DND-41 (cell line): ENCODE data around the gene RUNX1.
A peak's percentile ranks its signal among the peaks of the same experiment; 100 is the strongest.

Experiments
- ATAC-seq: fragments of 200-7000 bp; cut with Tn5 transposase; 3 replicates; pipeline ENCODE4 v1.9.1; 2021; ENCODE audit warnings: low read depth; ENCODE audit not compliant: insufficient read depth
- DNase-seq: peaks from one replicate; pipeline ENCODE4 v3.0.0-alpha.2; 2020
- H2AFZ ChIP-seq: 2 replicates; pipeline ENCODE4 v1.6.0; 2012; ENCODE audit warnings: low read depth, low read length
- H3K27ac ChIP-seq: 2 replicates; pipeline ENCODE4 v1.5.1; 2012; ENCODE audit warnings: low read length, inconsistent platforms
- H3K27me3 ChIP-seq: fragments of 200-600 bp; sonication (generic); 2 replicates; pipeline ENCODE4 v1.6.0; 2012; ENCODE audit warnings: low read length, mild to moderate bottlenecking, inconsistent platforms; ENCODE audit not compliant: insufficient read depth, poor library complexity
- H3K36me3 ChIP-seq: 2 replicates; pipeline ENCODE4 v1.5.1; 2012; ENCODE audit warnings: low read length, inconsistent platforms; ENCODE audit not compliant: insufficient read depth
- H3K4me1 ChIP-seq: 2 replicates; pipeline ENCODE4 v1.5.1; 2012; ENCODE audit warnings: mild to moderate bottlenecking, low read length; ENCODE audit not compliant: insufficient read depth
- H3K4me2 ChIP-seq: 2 replicates; pipeline ENCODE4 v1.6.0; 2012; ENCODE audit warnings: mild to moderate bottlenecking, moderate library complexity, low read length, inconsistent platforms; ENCODE audit not compliant: insufficient read depth
- H3K4me3 ChIP-seq, 2 experiments: fragments of 200-600 bp in 1 of 2; shearing (Covaris generic) in 1 of 2; 2 replicates each; pipeline ENCODE4 v1.5.1; 2012 to 2016; ENCODE audit warnings: inconsistent platforms in 2 of 2, low read length in 2 of 2, mild to moderate bottlenecking in 2 of 2, low read depth in 1 of 2, moderate library complexity in 1 of 2
- H3K79me2 ChIP-seq: 2 replicates; pipeline ENCODE4 v1.6.0; 2012; ENCODE audit warnings: low read length, inconsistent platforms; ENCODE audit not compliant: insufficient read depth
- H3K9ac ChIP-seq: 2 replicates; pipeline ENCODE4 v1.6.0; 2012; ENCODE audit warnings: low read depth, mild to moderate bottlenecking, inconsistent platforms, low read length, moderate library complexity
- H3K9me3 ChIP-seq: 2 replicates; pipeline ENCODE4 v1.5.1; 2012; ENCODE audit warnings: low read length, moderate library complexity, mild to moderate bottlenecking, inconsistent platforms; ENCODE audit not compliant: insufficient read depth, severe bottlenecking
- H4K20me1 ChIP-seq: 2 replicates; pipeline ENCODE4 v1.6.0; 2012; ENCODE audit warnings: low read length; ENCODE audit not compliant: insufficient read depth
- CTCF ChIP-seq: IDR thresholded peaks from 2 replicates; pipeline ENCODE4 v1.5.1; 2012; ENCODE audit warnings: borderline replicate concordance, low read length, moderate library complexity, mild to moderate bottlenecking; ENCODE audit not compliant: poor library complexity, severe bottlenecking; ENCODE audit errors: extremely low read depth
- EZH2 ChIP-seq: IDR thresholded peaks from 3 replicates; pipeline ENCODE4 v1.6.1; 2012; ENCODE audit warnings: borderline replicate concordance, low read depth, mild to moderate bottlenecking, moderate library complexity, low read length, inconsistent platforms; ENCODE audit not compliant: severe bottlenecking

Gene RUNX1

GRCh38 chr21:34934350-34934749 is 114.8 kb downstream of the RUNX1 start:
- Histone ChIP-seq H3K4me2 (peak overlapping the region; percentile 70), H3K79me2 (peaks cover 96% of the 10 kb centered on the region), H2AFZ (no peak overlapping the region)

GRCh38 chr21:34933609-34934335 is 115.3 kb downstream of the RUNX1 start:
- Histone ChIP-seq H3K9ac (peak overlapping the region; percentile 48), H3K9me3 (no peaks in the 10 kb centered on the region), H3K27ac (peak overlapping the region; percentile 84), H4K20me1 (peaks cover 47% of the 10 kb centered on the region), H3K79me2 (peaks cover 96% of the 10 kb centered on the region), H3K4me3 (peak overlapping the region in 1 of 2 experiments; percentile 46; a peak in 2 of 4 replicates), H3K36me3 (peaks cover 22% of the 10 kb centered on the region), H2AFZ (peak overlapping the region; percentile 10; the same call in 1 of the 2 replicates), H3K4me1 (peaks cover 67% of the 10 kb centered on the region), H3K4me2 (peak overlapping the region; percentile 70), H3K27me3 (no peaks in the 10 kb centered on the region)
- ATAC-seq (peak; percentile 87), DNase-seq (peak; percentile 56)
- TF ChIP-seq EZH2 (no peak), CTCF (no peak)

More at GRCh38 chr21:34934350-34934749, 114.8 kb downstream of the RUNX1 start:
- peak; percentile 6; the same call in 2 of the 3 replicates for ATAC-seq
- peaks cover 73% of the 10 kb centered on the region for H3K4me1 ChIP-seq
- no peak for DNase-seq
- H3K9me3 ChIP-seq, result no peaks in the 10 kb centered on the region
- H3K27me3 ChIP-seq, result no peaks in the 10 kb centered on the region
- peak overlapping the region in 1 of 2 experiments; percentile 46; a peak in 2 of 4 replicates for H3K4me3 ChIP-seq
- peaks cover 43% of the 10 kb centered on the region for H4K20me1 ChIP-seq
- TF ChIP-seq CTCF (no peak), EZH2 (no peak)
- peaks cover 17% of the 10 kb centered on the region for H3K36me3 ChIP-seq
- H3K9ac ChIP-seq, result peak overlapping the region; percentile 48
- H3K27ac ChIP-seq, result peak overlapping the region; percentile 84

- H3K36me3 ChIP-seq, result peaks cover 23% of the 10 kb centered on the region
- peaks cover 52% of the 10 kb centered on the region for H3K4me1 ChIP-seq
- peak; percentile 36 for DNase-seq
- ATAC-seq, result peak; percentile 59
- H3K9ac ChIP-seq, result no peak overlapping the region
- H3K27me3 ChIP-seq, result no peaks in the 10 kb centered on the region
- H3K9me3 ChIP-seq, result no peaks in the 10 kb centered on the region
- H4K20me1 ChIP-seq, result peaks cover 53% of the 10 kb centered on the region
- H3K4me2 ChIP-seq, result no peak overlapping the region
- no peak overlapping the region for H3K4me3 ChIP-seq
- H3K79me2 ChIP-seq, result peaks cover 96% of the 10 kb centered on the region
- no peak overlapping the region for H2AFZ ChIP-seq
- TF ChIP-seq EZH2 (no peak), CTCF (no peak)
- peak overlapping the region; percentile 84; the same call in 1 of the 2 replicates for H3K27ac ChIP-seq
These were observed 116.9 kb downstream of the RUNX1 start for GRCh38 chr21:34932233-34932632.
